ENCODE results near the gene IPO13.

IPO13 gene

GRCh38 chr1:44012404-44012803 is 65.7 kb downstream of the IPO13 start:
- no peak for DNase-seq (ENCODE audit: low read depth in 2 of 2)

GRCh38 chr1:44012941-44013609 is 66.3 kb downstream of the IPO13 start:
- no peak for DNase-seq (ENCODE audit: low read depth in 2 of 2)

- DNase-seq (ENCODE audit: low read depth in 2 of 2) = no peak
Observed at GRCh38 chr1:44013949-44014348, 67.2 kb downstream of the IPO13 start.

GRCh38 chr1:44014365-44015104 is 67.8 kb downstream of the IPO13 start:
- DNase-seq (ENCODE audit: low read depth in 2 of 2) = no peak

- DNase-seq (ENCODE audit: low read depth in 2 of 2) = no peak
Observed at GRCh38 chr1:44015206-44015605, 68.5 kb downstream of the IPO13 start.

- DNase-seq (ENCODE audit: low read depth in 2 of 2) = no peak
Observed at GRCh38 chr1:44016041-44016889, 69.5 kb downstream of the IPO13 start.

- DNase-seq (ENCODE audit: low read depth in 2 of 2) = no peak
Observed at GRCh38 chr1:44016890-44017400, 70.2 kb downstream of the IPO13 start.

Data from stimulated activated CD8-positive, alpha-beta memory T cell treated with anti-CD3 and anti-CD28 coated beads, Interleukin-15, amount 100 ng/mL, for 48 hours (primary cell).